DMS53 treated with DMSO at 0.1 percent for 48 hours (cell line): ENCODE data around the gene PTPRN2.
"Not testable (repeated sequence)": the region's sequence is repeated elsewhere in the genome, so short reads cannot be mapped to it uniquely, and the experiment has no call there.

Source experiments
- DNase-seq: peaks from one replicate; lab custom pipeline; 2025; ENCODE audit not compliant: unreplicated experiment; lab: John Stamatoyannopoulos, UW

PTPRN2 gene

GRCh38 chr7:157782041-157782440, 805.6 kb downstream of the PTPRN2 start:
- no peak for DNase-seq

- DNase-seq, result no peak
These were observed 806.9 kb downstream of the PTPRN2 start for GRCh38 chr7:157780721-157781120.

- no peak for DNase-seq
These were observed 807.3 kb downstream of the PTPRN2 start for GRCh38 chr7:157780312-157780711.

GRCh38 chr7:157779206-157779605, 808.4 kb downstream of the PTPRN2 start:
- no peak for DNase-seq

- not testable (repeated sequence) for DNase-seq
These were observed 810.3 kb downstream of the PTPRN2 start for GRCh38 chr7:157777194-157777762.

GRCh38 chr7:157775560-157776332, 811.9 kb downstream of the PTPRN2 start:
- no peak for DNase-seq

GRCh38 chr7:157775021-157775559, 812.5 kb downstream of the PTPRN2 start:
- DNase-seq, result no peak

- no peak for DNase-seq
These were observed 813.1 kb downstream of the PTPRN2 start for GRCh38 chr7:157774495-157774894.

- no peak for DNase-seq
These were observed 814.3 kb downstream of the PTPRN2 start for GRCh38 chr7:157773361-157773760.

- no peak for DNase-seq
These were observed 815.0 kb downstream of the PTPRN2 start for GRCh38 chr7:157772486-157773130.

GRCh38 chr7:157771689-157772088, 815.9 kb downstream of the PTPRN2 start:
- no peak for DNase-seq

GRCh38 chr7:157770716-157771320, 816.8 kb downstream of the PTPRN2 start:
- DNase-seq, result no peak

GRCh38 chr7:157769526-157770215, 818.0 kb downstream of the PTPRN2 start:
- DNase-seq, result no peak

- no peak for DNase-seq
These were observed 818.5 kb downstream of the PTPRN2 start for GRCh38 chr7:157769086-157769485.

GRCh38 chr7:157768198-157768597, 819.4 kb downstream of the PTPRN2 start:
- DNase-seq, result no peak

- DNase-seq, result no peak
These were observed 820.0 kb downstream of the PTPRN2 start for GRCh38 chr7:157767506-157768197.

- DNase-seq, result no peak
These were observed 821.5 kb downstream of the PTPRN2 start for GRCh38 chr7:157766098-157766497.

GRCh38 chr7:157764946-157765537, 822.6 kb downstream of the PTPRN2 start:
- DNase-seq, result no peak

- no peak for DNase-seq
These were observed 823.4 kb downstream of the PTPRN2 start for GRCh38 chr7:157764193-157764592.
